Right lobe of liver (tissue), 6 donors: ENCODE data around the gene XRCC2. TPM values are rescaled to one million over a fixed set of nuclear protein-coding genes. Genes with fewer than 3 reads are reported as not detected.

ENCODE experiments used
- ATAC-seq, 4 donors: fragments of 200-7000 bp; cut with Tn5 transposase; one replicate each; pipeline ENCODE4 v1.9.1; 2020; ENCODE audit warnings: mild to moderate bottlenecking in 4 of 4, moderate library complexity in 4 of 4
- DNase-seq, 3 donors: peaks; one replicate each; pipeline ENCODE4 v3.0.0-alpha.2; 2020
- H3K27ac ChIP-seq, 3 donors: fragments of 200-600 bp; one replicate each; pipeline ENCODE4 v1.8.0; 2022
- H3K27me3 ChIP-seq, 2 donors: fragments of 200-600 bp; one replicate each; pipeline ENCODE4 v1.8.0; 2022
- H3K36me3 ChIP-seq, 4 donors: fragments of 200-600 bp; sonication (generic) in 1 of 4; one replicate each; pipeline versions ENCODE4 v1.5.1 to v1.8.0; 2017 to 2022; ENCODE audit warnings: control low read depth in 1 of 4
- H3K4me1 ChIP-seq, 4 donors: fragments of 200-600 bp; sonication (generic) in 1 of 4; one replicate each; pipeline versions ENCODE4 v1.5.1 to v1.8.0; 2017 to 2022; ENCODE audit warnings: control low read depth in 1 of 4
- H3K4me3 ChIP-seq, 3 donors: fragments of 200-600 bp; one replicate each; pipeline ENCODE4 v1.8.0; 2022
- H3K9me3 ChIP-seq, 4 donors: fragments of 200-600 bp; sonication (generic) in 1 of 4; one replicate each; pipeline versions ENCODE4 v1.5.1 to v1.8.0; 2017 to 2022; ENCODE audit warnings: control low read depth in 1 of 4
- CTCF ChIP-seq, 4 donors: fragments of 200-600 bp in 3 of 4; fragments of 450-650 bp in 1 of 4; IDR thresholded peaks; one replicate each; pipeline versions ENCODE4 v1.5.1 to v1.8.0; 2016 to 2022; ENCODE audit warnings: antibody characterized with exemption in 4 of 4, mild to moderate bottlenecking in 2 of 4
- POLR2A ChIP-seq: fragments of 450-650 bp; IDR thresholded peaks from one replicate; pipeline ENCODE4 v1.6.1; 2017; ENCODE audit warnings: antibody characterized with exemption, mild to moderate bottlenecking
- WGBS: methylation state at CpG from one replicate; pipeline ENCODE4 v1.1.6; 2018; ENCODE audit warnings: low coverage, low lambda C conversion rate; ENCODE audit not compliant: insufficient coverage; ENCODE audit errors: missing lambda C conversion rate; 5-methylcytosine and 5-hydroxymethylcytosine counted together
- intact Hi-C, 2 donors: fragments of 100-400 bp; cut with DNase I; formaldehyde crosslinking; loops; one replicate each; pipeline versions ENCODE4 v1.11.2 to v1.14.1; 2022
- total RNA-seq, 6 experiments: library from RNA; depleted of rRNA in 2 of 6; stranded (reverse); fragments of >200 nt in 2 of 6; fragmentation: NEBNext Ultra II Directional in 3 of 6; extraction: Animal tissue kit (Norgen Biotek cat#: 25700) in 3 of 6; gene quantifications; one replicate each; pipeline versions ENCODE4 v1.1.0 to v1.2.4, GENCODE V29; 2016 to 2023
- donor health status: DM: no; HTN: yes; CAD: no.
- donor health status: DM: no; HTN: no; CAD: no.
- donor health status: DM: no; HTN: no; CAD: no.
- donor health status: DM: no; HTN: yes; CAD: no.
- donor health status: DM: no; HTN: yes; CAD: no.

XRCC2 gene
- total RNA-seq, 6 experiments from 2014 or later, result 0.14 to 2.0 (median 0.20) TPM; not detected in 1

- Histone ChIP-seq H3K27me3 (no peaks in the 10 kb centered on the region), H3K4me1 (no peaks in the 10 kb centered on the region), H3K4me3 (no peak overlapping the region), H3K9me3 (no peaks in the 10 kb centered on the region), H3K36me3 (no peaks in the 10 kb centered on the region), H3K27ac (no peak overlapping the region)
- DNase-seq, result no peak
- TF ChIP-seq CTCF (IDR thresholded peaks at IDR 0.05) (no peak), POLR2A (no peak)
- 69% methylated on average over 2 of the region's 4 CpGs for WGBS
- intact Hi-C loops, result no loop called here
- no peak for ATAC-seq
Measured at GRCh38 chr7:152664636-152665035, 11.3 kb downstream of the XRCC2 start.

GRCh38 chr7:152663931-152664330 is 12.0 kb downstream of the XRCC2 start:
- intact Hi-C loops, result no loop called here

GRCh38 chr7:152663148-152663740 is 12.7 kb downstream of the XRCC2 start:
- no peak for DNase-seq
- H3K27ac ChIP-seq, result no peak overlapping the region

More at GRCh38 chr7:152663931-152664330, 12.0 kb downstream of the XRCC2 start:
- Histone ChIP-seq H3K4me1 (no peaks in the 10 kb centered on the region), H3K4me3 (no peak overlapping the region), H3K27ac (no peak overlapping the region), H3K9me3 (no peaks in the 10 kb centered on the region), H3K27me3 (no peaks in the 10 kb centered on the region), H3K36me3 (no peaks in the 10 kb centered on the region)
- no peak for TF ChIP-seq CTCF (IDR thresholded peaks at IDR 0.05)
- no peak for TF ChIP-seq POLR2A
- ATAC-seq, result peak; percentile 28 to 76 (median 71)
- no CpG with 5 or more reads among the region's 2 CpGs for WGBS
- DNase-seq, result no peak

GRCh38 chr7:152661479-152661878 is 14.5 kb downstream of the XRCC2 start:
- Histone ChIP-seq H3K36me3 (no peaks in the 10 kb centered on the region), H3K27ac (no peak overlapping the region), H3K4me3 (no peak overlapping the region), H3K9me3 (no peaks in the 10 kb centered on the region), H3K4me1 (no peaks in the 10 kb centered on the region), H3K27me3 (no peaks in the 10 kb centered on the region)
- TF ChIP-seq CTCF (IDR thresholded peaks at IDR 0.05) (no peak), POLR2A (no peak)
- DNase-seq, result no peak
- ATAC-seq, result no peak
- no CpG with 5 or more reads among the region's 1 CpG for WGBS
- intact Hi-C loops, result no loop called here

More at GRCh38 chr7:152663148-152663740, 12.7 kb downstream of the XRCC2 start:
- H3K4me1 ChIP-seq, result no peaks in the 10 kb centered on the region
- H3K27me3 ChIP-seq, result no peaks in the 10 kb centered on the region
- no peak for ATAC-seq
- 97% methylated on average over 4 of the region's 11 CpGs for whole genome bisulfite sequencing
- no peak overlapping the region for H3K4me3 ChIP-seq
- intact Hi-C loops, result no loop called here
- TF ChIP-seq CTCF (IDR thresholded peaks at IDR 0.05) (no peak), POLR2A (no peak)
- H3K36me3 ChIP-seq, result no peaks in the 10 kb centered on the region
- no peaks in the 10 kb centered on the region for H3K9me3 ChIP-seq
